ENCODE results near the gene PHOX2A.

The PHOX2A gene

GRCh38 chr11:72247584-72247983, 3.6 kb upstream of the PHOX2A start:
- no peak for DNase-seq

DNA sequence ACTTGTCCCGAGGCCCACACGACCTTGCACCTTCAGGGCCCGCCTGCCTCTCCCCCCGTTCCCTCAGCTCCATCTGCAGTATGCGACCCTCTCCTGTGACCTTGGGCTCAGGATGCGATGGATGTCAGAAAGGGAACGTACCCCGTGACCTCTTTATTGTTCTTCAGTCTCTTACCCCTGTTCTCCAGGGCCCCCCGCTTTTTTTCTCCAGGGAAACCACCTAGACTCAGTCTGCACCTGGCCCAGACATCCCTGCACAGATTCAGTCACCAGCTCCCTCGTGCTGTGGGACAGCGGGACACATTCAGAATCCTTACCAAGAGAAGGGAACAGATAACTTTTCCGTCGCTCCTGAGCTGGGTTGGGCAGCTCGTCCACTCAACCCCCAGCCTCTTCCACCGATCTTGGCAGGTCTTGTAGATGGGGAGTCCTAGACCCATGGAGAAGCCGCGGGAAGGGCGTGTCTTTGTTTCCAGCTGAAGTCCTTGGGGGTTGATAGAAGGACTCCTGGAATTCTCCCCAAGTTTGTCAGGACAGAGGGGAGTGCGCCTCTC, 1.4 kb upstream of the PHOX2A start:
- no peak for DNase-seq

- no peak for DNase-seq
These were observed 636 bp upstream of the PHOX2A start for GRCh38 chr11:72244361-72245262.

- no peak for DNase-seq
These were observed 560 bp downstream of the PHOX2A start for GRCh38 chr11:72243173-72244059.

DNA sequence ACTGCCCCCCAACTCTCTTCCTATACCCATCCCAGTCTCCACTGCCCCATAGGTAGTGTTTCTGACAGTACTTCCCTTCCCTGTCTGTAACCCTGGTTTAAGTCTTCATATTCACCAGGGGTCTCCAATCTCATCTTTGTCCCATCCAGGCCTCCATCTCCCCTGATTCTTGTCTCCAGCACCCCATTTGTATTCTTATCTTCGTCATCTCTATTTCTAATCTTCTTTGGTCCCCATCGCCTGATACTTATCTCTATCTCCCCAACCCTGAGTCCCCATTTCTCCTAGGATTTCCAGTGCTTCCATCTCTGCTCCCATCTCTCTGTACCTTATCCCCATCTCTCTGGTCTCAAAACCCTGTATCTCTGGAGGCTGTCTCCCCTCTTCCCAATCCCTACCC, 1.8 kb downstream of the PHOX2A start:
- DNase-seq, result no peak

DNA sequence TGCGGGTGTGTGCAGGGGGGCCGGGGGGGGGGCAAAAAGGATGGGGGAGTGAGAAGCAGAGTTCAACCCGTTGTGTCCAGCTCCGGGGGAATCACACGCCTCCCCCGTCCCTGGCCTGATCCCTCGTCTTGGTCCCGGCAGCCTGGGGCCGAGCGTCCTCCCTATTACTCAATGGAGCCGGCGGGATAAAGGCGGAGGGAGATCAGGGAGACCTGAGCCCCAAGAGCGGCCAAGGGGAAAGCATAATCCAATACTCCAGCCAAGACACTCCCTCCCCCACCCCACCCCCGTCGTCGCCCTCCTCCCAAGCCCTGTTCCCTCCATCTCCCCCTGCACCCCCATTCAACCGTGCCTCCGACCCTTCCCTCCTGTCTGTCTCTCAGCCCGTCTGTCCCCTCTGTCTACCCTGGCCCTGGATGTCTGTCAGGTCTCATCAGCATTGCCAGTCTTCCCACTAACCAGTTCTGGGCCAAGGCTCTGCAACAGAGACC, 2.6 kb downstream of the PHOX2A start:
- no peak for DNase-seq

DNA sequence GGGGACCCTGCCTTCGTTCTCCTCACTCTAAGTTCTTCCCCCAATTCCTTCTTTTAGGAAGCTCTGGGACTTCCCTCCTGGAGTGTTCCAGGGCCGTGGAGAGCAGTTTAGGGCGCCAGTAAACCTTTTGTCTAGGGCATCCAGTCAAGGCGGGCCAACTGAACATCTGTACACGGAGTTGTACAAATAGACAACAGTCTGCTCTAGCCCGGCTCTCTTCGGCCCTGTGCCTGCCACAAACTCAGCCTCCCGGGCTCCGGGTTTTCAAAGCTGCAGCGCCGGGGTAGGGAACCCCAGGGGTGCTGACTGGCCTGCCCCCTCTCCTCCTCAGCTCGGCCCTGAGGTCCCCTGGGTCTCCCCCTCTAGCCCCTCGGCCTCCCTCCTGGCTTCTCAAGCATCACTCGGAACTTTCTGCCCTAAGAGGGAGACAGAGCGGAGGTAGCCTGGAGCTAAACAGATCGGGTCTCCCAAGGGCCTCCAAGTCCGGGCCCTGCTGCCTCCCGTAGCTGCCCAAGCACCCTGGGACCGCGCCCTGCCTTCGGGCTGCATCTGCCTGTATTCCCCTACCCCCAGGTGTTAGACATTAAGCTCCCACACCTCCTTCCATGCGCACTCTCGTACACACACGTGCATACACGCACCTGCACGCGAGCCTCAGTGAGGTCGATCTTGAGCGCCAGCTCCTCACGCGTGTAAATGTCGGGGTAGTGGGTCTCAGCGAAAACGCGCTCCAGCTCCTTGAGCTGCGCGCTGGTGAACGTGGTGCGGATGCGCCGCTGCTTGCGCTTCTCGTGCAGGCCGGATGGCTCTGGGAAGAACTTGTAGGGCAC, 3.3 kb downstream of the PHOX2A start:
- DNase-seq, result no peak

GRCh38 chr11:72239849-72240460, 4.0 kb downstream of the PHOX2A start:
- no peak for DNase-seq

- no peak for DNase-seq
These were observed 4.6 kb downstream of the PHOX2A start for GRCh38 chr11:72239313-72239848.

GRCh38 chr11:72238492-72239312, 5.3 kb downstream of the PHOX2A start:
- no peak for DNase-seq

- DNase-seq, result peak; percentile 63
These were observed 5.9 kb downstream of the PHOX2A start for GRCh38 chr11:72238040-72238450.

DNA sequence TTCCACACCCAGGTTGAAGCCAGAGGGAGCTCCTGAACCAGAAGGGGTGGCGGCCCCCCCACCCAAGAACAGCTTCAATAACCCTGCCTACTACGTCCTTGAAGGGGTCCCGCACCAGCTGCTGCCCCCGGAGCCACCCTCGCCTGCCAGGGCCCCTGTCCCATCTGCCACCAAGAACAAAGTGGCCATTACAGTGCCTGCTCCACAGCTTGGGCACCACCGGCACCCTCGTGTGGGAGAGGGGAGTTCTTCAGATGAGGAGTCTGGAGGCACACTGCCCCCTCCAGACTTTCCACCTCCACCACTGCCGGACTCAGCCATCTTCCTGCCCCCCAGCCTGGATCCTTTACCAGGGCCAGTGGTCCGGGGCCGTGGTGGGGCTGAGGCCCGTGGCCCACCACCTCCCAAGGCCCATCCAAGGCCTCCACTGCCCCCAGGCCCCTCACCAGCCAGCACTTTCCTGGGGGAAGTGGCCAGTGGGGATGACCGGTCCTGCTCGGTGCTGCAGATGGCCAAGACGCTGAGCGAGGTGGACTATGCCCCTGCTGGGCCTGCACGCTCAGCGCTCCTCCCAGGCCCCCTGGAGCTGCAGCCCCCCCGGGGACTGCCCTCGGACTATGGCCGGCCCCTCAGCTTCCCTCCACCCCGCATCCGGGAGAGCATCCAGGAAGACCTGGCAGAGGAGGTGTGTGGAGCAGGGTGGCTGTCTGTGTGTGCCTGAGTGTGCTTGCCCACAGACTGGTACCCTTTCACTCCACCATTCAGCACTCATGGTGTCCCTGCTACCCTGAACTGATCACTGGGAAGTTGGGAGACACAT, 6.7 kb downstream of the PHOX2A start:
- DNase-seq, result no peak

- DNase-seq, result no peak
These were observed 7.2 kb downstream of the PHOX2A start for GRCh38 chr11:72236774-72237111.

DNA sequence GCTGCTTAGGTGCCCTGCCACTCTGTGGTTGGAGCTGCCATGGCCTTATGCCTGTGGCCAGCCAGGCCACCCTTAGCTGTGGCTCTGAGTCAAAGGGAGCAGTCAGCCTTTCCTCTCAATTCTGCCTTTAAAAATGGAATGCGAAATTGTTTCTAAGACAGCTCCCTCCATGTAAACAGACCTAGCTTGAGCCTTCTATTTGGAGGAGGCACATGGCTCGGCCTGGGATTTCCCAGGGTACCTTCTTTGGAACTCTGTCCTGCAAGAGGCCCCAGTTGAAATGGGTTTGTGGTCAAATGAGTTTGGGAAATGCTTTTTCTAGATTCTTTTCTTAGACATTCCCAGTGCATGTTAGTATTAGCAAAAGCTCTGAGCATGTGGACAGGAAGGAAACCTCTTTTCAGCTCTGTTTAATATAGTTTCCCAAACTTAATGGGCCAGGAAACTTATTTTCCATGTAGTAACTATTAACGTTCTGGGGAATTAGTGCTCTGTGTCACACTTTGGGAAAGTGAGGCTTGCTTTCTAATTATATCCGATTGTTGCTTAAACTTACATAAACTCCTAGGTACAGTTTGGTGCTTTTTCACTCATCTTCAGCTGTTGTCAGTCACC, 7.8 kb downstream of the PHOX2A start:
- DNase-seq, result no peak

DNA sequence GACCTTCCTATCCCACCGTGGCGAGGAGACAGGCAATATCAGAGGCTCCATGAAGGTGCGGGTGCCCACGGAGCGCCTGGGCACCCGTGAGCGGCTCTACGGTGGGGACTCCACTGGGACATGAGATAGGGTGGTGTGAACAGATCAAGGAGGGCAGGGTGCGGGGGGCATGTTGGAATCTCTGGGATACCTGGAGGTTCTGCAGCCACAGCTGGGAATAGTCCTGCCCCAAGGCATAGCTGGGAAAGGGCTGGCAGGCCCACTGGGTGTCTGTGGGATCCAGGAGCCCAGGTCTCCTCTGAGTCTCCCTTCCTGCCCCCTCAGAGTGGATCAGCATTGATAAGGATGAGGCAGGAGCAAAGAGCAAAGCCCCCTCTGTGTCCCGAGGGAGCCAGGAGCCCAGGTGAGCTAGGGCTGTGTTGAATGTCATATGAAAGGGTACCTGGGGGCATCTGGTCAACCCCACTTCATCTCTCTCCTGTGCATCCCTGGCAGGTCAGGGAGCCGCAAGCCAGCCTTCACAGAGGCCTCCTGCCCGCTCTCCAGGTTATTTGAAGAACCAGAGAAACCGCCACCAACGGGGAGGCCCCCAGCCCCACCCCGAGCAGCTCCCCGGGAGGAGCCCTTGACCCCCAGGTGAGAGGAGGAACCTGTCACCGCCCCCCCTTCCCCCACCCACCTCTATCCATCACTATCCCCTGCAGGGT, 8.5 kb downstream of the PHOX2A start:
- DNase-seq, result no peak

DNA sequence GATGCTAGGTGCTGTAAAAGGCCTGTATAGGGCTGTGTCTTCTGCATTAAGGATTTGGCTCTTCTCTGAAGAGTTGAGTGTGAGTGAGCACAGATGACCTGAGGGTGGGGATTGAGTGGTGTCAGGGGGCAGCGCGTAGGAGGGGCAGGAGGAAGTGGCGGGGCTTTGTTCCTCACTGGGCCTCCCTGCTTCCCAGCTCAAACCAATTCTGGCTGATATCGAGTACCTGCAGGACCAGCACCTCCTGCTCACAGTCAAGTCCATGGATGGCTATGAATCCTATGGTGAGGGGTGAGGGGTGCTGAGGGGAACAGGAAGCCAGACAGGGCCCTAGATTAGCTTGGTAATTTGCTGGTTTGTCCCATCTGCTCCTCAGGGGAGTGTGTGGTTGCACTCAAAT, 9.1 kb downstream of the PHOX2A start:
- no peak for DNase-seq

- DNase-seq, result no peak
These were observed 9.5 kb downstream of the PHOX2A start for GRCh38 chr11:72234514-72234830.

DNA sequence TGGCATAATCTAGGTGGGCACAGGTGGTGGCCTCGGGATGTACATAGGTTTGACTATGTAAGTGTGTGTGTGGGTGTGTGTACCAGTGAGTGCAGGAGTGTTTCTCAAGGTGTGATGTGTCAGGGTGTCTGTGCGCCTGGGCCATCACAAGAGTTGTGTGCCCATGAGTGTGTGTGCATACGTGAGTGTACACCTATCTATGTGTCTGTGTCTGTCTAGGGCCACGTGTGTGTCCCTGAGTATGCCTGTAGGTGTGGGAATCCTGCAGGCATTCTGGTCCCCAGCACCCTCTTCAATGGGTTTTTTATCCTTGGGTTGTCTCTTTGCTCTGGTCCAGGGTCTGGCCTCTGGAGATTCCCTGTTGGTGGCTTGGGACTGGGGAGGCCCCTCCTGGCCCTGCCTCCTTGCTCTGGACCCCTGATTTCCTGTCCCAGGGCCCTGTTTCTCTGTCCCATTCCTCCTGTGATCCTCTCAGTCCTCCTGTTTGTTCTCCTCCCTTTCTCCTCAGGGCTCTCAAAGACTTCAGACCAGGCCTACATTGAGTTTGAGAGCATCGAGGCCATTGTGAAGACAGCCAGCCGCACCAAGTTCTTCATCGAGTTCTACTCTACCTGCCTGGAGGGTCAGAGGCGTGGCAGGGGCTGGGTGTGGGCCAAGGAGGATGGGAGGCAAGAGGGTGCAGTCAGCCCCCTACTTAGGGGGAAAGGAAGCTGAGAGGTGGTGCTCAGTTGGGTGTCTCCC, 10.0 kb downstream of the PHOX2A start:
- DNase-seq, result no peak

Data from CD4-positive, alpha-beta T cell treated with Interleukin-17A for 4 hours (primary cell).